Testis (tissue), 3 donors: ENCODE data around the gene CYP24A1. TPM values are rescaled to one million over a fixed set of nuclear protein-coding genes. Genes with fewer than 3 reads are reported as not detected.

Experiments
- DNase-seq: peaks from one replicate; pipeline ENCODE4 v3.0.0-alpha.2; 2019
- H3K27ac ChIP-seq, 2 donors: fragments of 200-600 bp; sonication (generic); one replicate each; pipeline ENCODE4 v1.5.1; 2019
- H3K27me3 ChIP-seq: fragments of 200-600 bp; sonication (generic); one replicate; pipeline ENCODE4 v1.5.1; 2019
- H3K36me3 ChIP-seq: fragments of 200-600 bp; sonication (generic); one replicate; pipeline ENCODE4 v1.5.1; 2017; ENCODE audit warnings: low read depth; ENCODE audit errors: missing control alignments
- H3K4me1 ChIP-seq: fragments of 200-600 bp; sonication (generic); one replicate; pipeline ENCODE4 v1.5.1; 2019
- H3K4me3 ChIP-seq, 2 donors: fragments of 200-600 bp; sonication (generic); one replicate each; pipeline ENCODE4 v1.5.1; 2017 to 2019
- H3K9me3 ChIP-seq: fragments of 200-600 bp; sonication (generic); one replicate; pipeline ENCODE4 v1.5.1; 2017
- POLR2A ChIP-seq: fragments of 450-650 bp; IDR thresholded peaks from one replicate; pipeline ENCODE4 v1.6.1; 2017; ENCODE audit warnings: antibody characterized with exemption, mild to moderate bottlenecking, moderate library complexity
- WGBS, 2 donors: methylation state at CpG; one replicate each; pipeline ENCODE4 v1.1.5; 2018; 5-methylcytosine and 5-hydroxymethylcytosine counted together
- intact Hi-C: fragments of 100-400 bp; cut with DNase I; formaldehyde crosslinking; loops from one replicate; pipeline ENCODE4 v1.15.1; 2023; ENCODE audit warnings: low total_unique reads
- polyA plus RNA-seq: library from polyadenylated mRNA; stranded (reverse); fragments of 350-450 nt; fragmentation: Illumina TruSeq; extraction: RNeasy Lipid Tissue Mini Kit (QIAGEN cat#74804); gene quantifications from one replicate; pipeline ENCODE4 v1.2.3, GENCODE V29; 2014; ENCODE audit warnings: low read depth, low replicate concordance; ENCODE audit not compliant: insufficient read depth
- total RNA-seq, 2 donors: library from RNA; depleted of rRNA; stranded (reverse); fragments of >200 nt; gene quantifications; one replicate each; pipeline ENCODE4 v1.2.3, GENCODE V29; 2016
- TF ChIP-seq, protein P1 (sequence below), 3 experiments: fragments of 450-650 bp in 2 of 3; fragments of 200-600 bp in 1 of 3; sonication (generic) in 1 of 3; IDR thresholded peaks; one replicate each; pipeline ENCODE4 v1.5.1; 2016 to 2019; ENCODE audit warnings: antibody characterized with exemption in 3 of 3, mild to moderate bottlenecking in 2 of 3, moderate library complexity in 1 of 3

The CYP24A1 gene
- total and polyA plus RNA-seq, 3 donors from 2014 or later: 0.43 to 0.94 TPM; not detected in 1

DNA sequence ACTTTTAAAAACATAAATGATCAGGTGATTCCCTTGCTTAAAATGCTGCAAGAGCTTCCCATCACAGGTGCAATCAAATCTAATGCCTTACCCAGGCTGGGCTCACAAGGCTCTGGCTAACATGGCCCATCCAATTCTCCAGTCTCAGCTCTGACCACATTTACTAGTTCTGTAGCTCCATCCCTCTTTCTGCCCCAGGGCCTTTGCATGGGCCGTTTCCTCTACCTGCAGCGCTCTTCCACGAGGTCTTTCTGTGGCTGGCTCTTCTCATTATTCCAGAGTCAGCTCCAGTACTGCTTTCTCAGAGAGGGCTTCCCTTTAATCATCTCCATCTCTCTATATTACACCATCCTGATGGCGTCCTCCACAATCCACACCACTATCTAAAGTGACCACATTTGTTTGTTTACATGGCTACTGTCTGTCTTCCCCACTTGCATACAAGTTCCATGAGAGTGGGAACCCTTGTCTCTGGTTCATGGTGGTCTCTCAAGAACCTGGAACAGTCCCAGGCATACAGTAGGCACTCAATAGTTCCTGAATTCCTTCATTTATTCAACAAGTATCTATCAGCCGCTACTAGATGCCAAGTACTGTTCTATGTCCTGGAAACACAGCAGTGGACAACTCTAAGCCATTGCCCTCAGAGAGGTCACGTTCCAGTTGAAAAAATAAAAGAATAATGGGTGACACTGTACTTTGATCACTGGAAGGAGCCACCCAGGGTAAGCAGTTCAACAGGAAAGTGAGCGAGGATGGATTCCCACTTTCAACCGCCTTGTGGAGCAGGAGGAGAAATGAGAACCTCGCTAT is 12.6 kb downstream of the CYP24A1 start:
- intact Hi-C loops: no loop called here
- DNase-seq: no peak
- Histone ChIP-seq H3K9me3 (no peaks in the 10 kb centered on the region), H3K4me1 (no peaks in the 10 kb centered on the region), H3K27ac (no peak overlapping the region), H3K36me3 (no peaks in the 10 kb centered on the region), H3K27me3 (no peaks in the 10 kb centered on the region), H3K4me3 (no peak overlapping the region)
- TF ChIP-seq POLR2A: no peak
- TF ChIP-seq, protein P1, sequence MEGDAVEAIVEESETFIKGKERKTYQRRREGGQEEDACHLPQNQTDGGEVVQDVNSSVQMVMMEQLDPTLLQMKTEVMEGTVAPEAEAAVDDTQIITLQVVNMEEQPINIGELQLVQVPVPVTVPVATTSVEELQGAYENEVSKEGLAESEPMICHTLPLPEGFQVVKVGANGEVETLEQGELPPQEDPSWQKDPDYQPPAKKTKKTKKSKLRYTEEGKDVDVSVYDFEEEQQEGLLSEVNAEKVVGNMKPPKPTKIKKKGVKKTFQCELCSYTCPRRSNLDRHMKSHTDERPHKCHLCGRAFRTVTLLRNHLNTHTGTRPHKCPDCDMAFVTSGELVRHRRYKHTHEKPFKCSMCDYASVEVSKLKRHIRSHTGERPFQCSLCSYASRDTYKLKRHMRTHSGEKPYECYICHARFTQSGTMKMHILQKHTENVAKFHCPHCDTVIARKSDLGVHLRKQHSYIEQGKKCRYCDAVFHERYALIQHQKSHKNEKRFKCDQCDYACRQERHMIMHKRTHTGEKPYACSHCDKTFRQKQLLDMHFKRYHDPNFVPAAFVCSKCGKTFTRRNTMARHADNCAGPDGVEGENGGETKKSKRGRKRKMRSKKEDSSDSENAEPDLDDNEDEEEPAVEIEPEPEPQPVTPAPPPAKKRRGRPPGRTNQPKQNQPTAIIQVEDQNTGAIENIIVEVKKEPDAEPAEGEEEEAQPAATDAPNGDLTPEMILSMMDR (IDR thresholded peaks at IDR 0.05): no peak
- WGBS, 2 donors: 81 to 92% methylated on average over 9 of the region's 9 CpGs

DNA sequence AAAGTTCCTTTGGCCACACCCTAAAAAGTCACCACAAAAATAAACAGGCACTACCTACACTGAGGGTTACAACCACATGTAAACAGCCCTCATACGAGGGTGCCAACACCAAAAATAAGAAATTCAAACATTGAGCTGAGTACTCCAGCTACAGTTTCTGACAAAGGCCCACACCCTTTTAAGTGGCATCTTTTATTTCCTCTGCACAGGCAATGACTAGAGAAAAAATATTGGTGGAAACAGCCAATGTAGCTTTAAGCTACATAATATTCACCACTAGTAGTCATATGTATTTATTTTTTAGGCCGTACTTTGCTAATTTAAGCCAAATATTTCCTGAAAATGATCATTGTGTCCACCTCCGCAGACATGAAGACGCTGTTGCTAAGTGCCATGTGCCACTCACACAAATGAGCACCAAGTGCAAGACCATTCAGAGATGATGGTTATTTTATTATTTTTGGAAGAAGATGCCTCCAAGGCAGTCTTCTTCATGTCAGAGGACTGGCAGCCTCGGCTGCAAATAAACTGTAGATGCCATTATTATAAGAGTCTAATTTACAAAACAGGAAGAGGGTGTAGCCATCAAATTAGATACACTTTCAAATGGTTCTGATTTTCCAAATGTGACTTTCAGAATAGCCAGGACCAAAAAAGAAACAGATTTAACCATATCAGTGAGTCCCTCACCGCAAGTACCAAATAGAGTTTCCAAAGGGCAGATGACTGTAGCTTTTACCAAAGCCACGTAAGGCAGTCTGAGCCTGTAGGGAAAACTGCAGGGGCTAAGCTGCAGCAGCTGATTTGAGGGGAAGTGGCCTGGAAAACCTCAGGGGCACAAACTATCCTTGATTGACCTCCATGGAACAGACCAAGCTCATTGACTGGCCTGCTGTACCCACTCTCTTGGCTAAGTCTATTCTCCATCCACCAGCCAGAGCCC is 13.4 kb downstream of the CYP24A1 start:
- Histone ChIP-seq H3K27me3 (no peaks in the 10 kb centered on the region), H3K36me3 (no peaks in the 10 kb centered on the region), H3K4me1 (no peaks in the 10 kb centered on the region), H3K9me3 (no peaks in the 10 kb centered on the region), H3K27ac (no peak overlapping the region), H3K4me3 (no peak overlapping the region)
- intact Hi-C loops: no loop called here
- TF ChIP-seq, protein P1 (IDR thresholded peaks at IDR 0.05): no peak
- TF ChIP-seq POLR2A: no peak
- WGBS, 2 donors: 82% methylated on average over 7 of the region's 7 CpGs
- DNase-seq: no peak

DNA sequence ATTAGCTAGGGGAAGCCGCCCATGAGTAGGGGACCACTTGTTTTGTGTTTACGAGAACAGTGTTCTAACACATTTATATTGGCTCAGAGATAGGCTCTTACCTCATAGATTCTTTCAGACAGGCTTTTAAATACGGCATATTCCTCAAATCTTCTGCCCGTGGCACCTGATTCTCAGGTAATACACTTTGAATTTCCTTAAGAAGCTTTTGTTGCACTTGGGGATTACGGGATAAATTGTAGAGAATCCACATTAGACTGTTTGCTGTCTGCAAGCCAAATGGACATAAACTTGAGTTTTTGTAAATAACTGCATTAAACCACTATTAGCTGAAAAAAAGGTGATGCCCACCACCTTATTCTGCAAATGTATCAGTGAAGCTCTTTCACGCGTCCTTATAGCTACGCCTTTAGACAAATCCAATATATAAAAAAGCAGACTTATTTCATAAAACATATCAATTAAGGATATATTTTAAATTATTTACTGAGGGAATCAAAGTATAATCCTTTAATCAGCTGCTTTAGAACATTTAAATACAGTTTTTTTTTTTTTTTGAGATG is 14.8 kb downstream of the CYP24A1 start:
- Histone ChIP-seq H3K4me3 (no peak overlapping the region), H3K27me3 (no peaks in the 10 kb centered on the region), H3K9me3 (no peaks in the 10 kb centered on the region), H3K4me1 (no peaks in the 10 kb centered on the region), H3K27ac (no peak overlapping the region), H3K36me3 (no peaks in the 10 kb centered on the region)
- TF ChIP-seq POLR2A: no peak
- TF ChIP-seq, protein P1 (IDR thresholded peaks at IDR 0.05): no peak
- no peak for DNase-seq
- WGBS, 2 donors: 79 to 83% methylated on average over 8 of the region's 8 CpGs
- intact Hi-C loops: no loop called here

DNA sequence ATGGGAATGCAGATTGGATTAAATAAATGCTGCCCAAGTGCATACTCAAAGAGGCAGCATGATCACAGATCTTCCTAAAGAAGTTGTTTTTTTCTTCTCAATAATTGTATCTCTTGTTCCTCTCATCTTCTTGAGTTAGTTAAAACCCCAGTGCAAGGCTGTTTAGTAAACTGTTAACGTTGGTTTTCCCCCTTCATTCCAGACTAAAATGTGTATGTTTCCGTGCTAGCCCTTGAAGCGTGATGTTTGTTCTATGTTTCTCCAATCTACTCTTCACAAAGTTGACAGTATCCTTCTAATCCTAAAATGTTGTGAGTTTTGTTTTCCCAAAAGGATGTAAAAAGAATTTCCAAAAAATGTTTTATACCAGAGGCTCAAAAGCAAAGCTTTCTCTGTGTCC is 15.6 kb downstream of the CYP24A1 start:
- Histone ChIP-seq H3K4me3 (no peak overlapping the region), H3K27me3 (no peaks in the 10 kb centered on the region), H3K27ac (no peak overlapping the region), H3K36me3 (no peaks in the 10 kb centered on the region), H3K9me3 (no peaks in the 10 kb centered on the region), H3K4me1 (no peaks in the 10 kb centered on the region)
- TF ChIP-seq POLR2A: no peak
- TF ChIP-seq, protein P1 (IDR thresholded peaks at IDR 0.05): no peak
- intact Hi-C loops: no loop called here
- WGBS, 2 donors: 78 to 91% methylated on average over 3 of the region's 3 CpGs
- no peak for DNase-seq
